SK-N-SH (cell line): ENCODE results near the gene KCNK17. TPM values are rescaled to one million over a fixed set of nuclear protein-coding genes. Genes with fewer than 3 reads are reported as not detected.

ENCODE experiments used
- CTCF ChIA-PET: fragments of 300-600, 350-600 bp; formaldehyde crosslinking; extraction: SDS; loops from one replicate; lab custom pipeline; 2021; lab: Yijun Ruan, JAX
- POLR2A ChIA-PET: fragments of 350-600 bp; sonication (Branson Sonifier 250); formaldehyde crosslinking; extraction: SDS; loops from one replicate; lab custom pipeline; 2020; ENCODE audit warnings: antibody characterized with exemption, inconsistent platforms; lab: Yijun Ruan, JAX
- DNase-seq: peaks from one replicate; pipeline ENCODE4 v3.0.0; 2012
- H2AFZ ChIP-seq: fragments of 200-600 bp; sonication (generic); 2 replicates; pipeline ENCODE4 v1.8.1; 2016; ENCODE audit warnings: antibody characterized with exemption, mild to moderate bottlenecking, low read depth
- H3F3A ChIP-seq: fragments of 200-600 bp; sonication (generic); replicated peaks from 2 replicates; pipeline ENCODE3; 2016; ENCODE audit warnings: antibody characterized with exemption, mild to moderate bottlenecking; ENCODE audit not compliant: insufficient read depth
- H3K27ac ChIP-seq, 2 experiments: fragments of 200-500 bp in 1 of 2; fragments of 200-600 bp in 1 of 2; sonication (Bioruptor generic) in 1 of 2; sonication (generic), shearing (Covaris generic) in 1 of 2; 2 replicates each; pipeline versions ENCODE4 v1.5.1 to v1.6.1; 2014 to 2016; ENCODE audit warnings: low read depth in 2 of 2, inconsistent platforms in 1 of 2, low read length in 1 of 2, mild to moderate bottlenecking in 1 of 2, mixed read lengths in 1 of 2
- H3K27me3 ChIP-seq: fragments of 200-600 bp; sonication (generic), shearing (Covaris generic); 2 replicates; pipeline ENCODE4 v1.6.1; 2016; ENCODE audit warnings: mixed run types; ENCODE audit not compliant: insufficient read depth
- H3K36me3 ChIP-seq, 2 experiments: fragments of 200-500 bp in 1 of 2; fragments of 200-600 bp in 1 of 2; sonication (Bioruptor generic) in 1 of 2; sonication (generic) in 1 of 2; replicated peaks in 1 of 2; 2 replicates each; pipeline versions ENCODE3 to v1.5.1; 2014 to 2016; ENCODE audit warnings: low read length in 1 of 2, mild to moderate bottlenecking in 1 of 2; ENCODE audit not compliant: insufficient read depth in 2 of 2, control insufficient read depth in 1 of 2
- H3K4me1 ChIP-seq, 2 experiments: fragments of 200-500 bp in 1 of 2; fragments of 200-600 bp in 1 of 2; sonication (Bioruptor generic) in 1 of 2; sonication (generic), shearing (Covaris generic) in 1 of 2; 2 replicates each; pipeline versions ENCODE4 v1.5.1 to v1.6.1; 2014 to 2016; ENCODE audit warnings: low read depth in 1 of 2, low read length in 1 of 2, mixed run types in 1 of 2; ENCODE audit not compliant: insufficient read depth in 2 of 2, control insufficient read depth in 1 of 2
- H3K4me2 ChIP-seq: fragments of 200-600 bp; sonication (generic), shearing (Covaris generic); 2 replicates; pipeline ENCODE4 v1.6.1; 2017; ENCODE audit warnings: mixed run types
- H3K4me3 ChIP-seq, 2 experiments: fragments of 200-500 bp in 1 of 2; fragments of 200-600 bp in 1 of 2; sonication (Bioruptor generic) in 1 of 2; sonication (generic), shearing (Covaris generic) in 1 of 2; 2 replicates each; pipeline versions ENCODE4 v1.5.1 to v1.8.1; 2014 to 2016; ENCODE audit warnings: low read depth in 2 of 2, inconsistent platforms in 1 of 2, low read length in 1 of 2, mild to moderate bottlenecking in 1 of 2, mixed read lengths in 1 of 2, moderate library complexity in 1 of 2
- H3K79me2 ChIP-seq: fragments of 200-600 bp; sonication (generic); 2 replicates; pipeline ENCODE4 v1.8.1; 2017; ENCODE audit warnings: mild to moderate bottlenecking; ENCODE audit not compliant: insufficient read depth
- H3K9ac ChIP-seq: fragments of 200-600 bp; sonication (generic); 2 replicates; pipeline ENCODE4 v1.6.1; 2017; ENCODE audit warnings: mixed run types
- H3K9me2 ChIP-seq: fragments of 200-600 bp; sonication (generic); 2 replicates; pipeline ENCODE4 v1.6.1; 2017; ENCODE audit warnings: mixed run types
- H3K9me3 ChIP-seq: fragments of 200-600 bp; sonication (generic); 2 replicates; pipeline ENCODE4 v1.6.1; 2017; ENCODE audit warnings: mixed run types, mild to moderate bottlenecking, moderate library complexity
- H4K20me1 ChIP-seq: fragments of 200-600 bp; sonication (generic); 2 replicates; pipeline ENCODE4 v1.6.1; 2017; ENCODE audit warnings: mild to moderate bottlenecking, mixed run types; ENCODE audit not compliant: insufficient read depth
- GATA2 ChIP-seq: sonication (generic); formaldehyde crosslinking; IDR thresholded peaks from 2 replicates; pipeline ENCODE4 v1.5.0; 2020; ENCODE audit warnings: mild to moderate bottlenecking, missing genetic modification reagents
- RAD21 ChIP-seq: IDR thresholded peaks from 2 replicates; pipeline ENCODE4 v1.6.1; 2012; ENCODE audit warnings: mild to moderate bottlenecking, low read length
- RXRA ChIP-seq: IDR thresholded peaks from 2 replicates; pipeline ENCODE4 v1.4.0; 2012; ENCODE audit warnings: low read depth, mild to moderate bottlenecking, borderline replicate concordance
- SIN3A ChIP-seq: IDR thresholded peaks from 2 replicates; pipeline ENCODE4 v1.6.1; 2012; ENCODE audit warnings: low read depth, mild to moderate bottlenecking, low read length, moderate library complexity, borderline replicate concordance
- SMC3 ChIP-seq: IDR thresholded peaks from 2 replicates; pipeline ENCODE4 v1.6.1; 2012; ENCODE audit warnings: low read depth, low read length, improper control_type of control experiment
- TEAD4 ChIP-seq: IDR thresholded peaks from 2 replicates; pipeline ENCODE4 v1.4.0; 2012; ENCODE audit warnings: mild to moderate bottlenecking, borderline replicate concordance; ENCODE audit not compliant: insufficient read depth
- YY1 ChIP-seq: IDR thresholded peaks from 2 replicates; pipeline ENCODE4 v1.4.0; 2012; ENCODE audit warnings: low read depth, mild to moderate bottlenecking
- WGBS: methylation state at CpG from one replicate; pipeline ENCODE4 v1.1.6; 2017; ENCODE audit warnings: low lambda C conversion rate; 5-methylcytosine and 5-hydroxymethylcytosine counted together
- polyA plus RNA-seq, 3 experiments: library from polyadenylated mRNA; depleted of rRNA; stranded (reverse); fragments of >200 nt; gene quantifications; 2 replicates each; pipeline ENCODE4 v1.2.3, GENCODE V29; 2012
- TF ChIP-seq, protein P1 (sequence below): IDR thresholded peaks from 2 replicates; pipeline ENCODE4 v1.4.0; 2012; ENCODE audit warnings: low read depth
- TF ChIP-seq, protein P2 (sequence below): IDR thresholded peaks from 2 replicates; pipeline ENCODE4; 2012

KCNK17 gene
- polyA plus RNA-seq, 1 of the 3 experiments (the other 2 are of a cell fraction) = not detected

DNA sequence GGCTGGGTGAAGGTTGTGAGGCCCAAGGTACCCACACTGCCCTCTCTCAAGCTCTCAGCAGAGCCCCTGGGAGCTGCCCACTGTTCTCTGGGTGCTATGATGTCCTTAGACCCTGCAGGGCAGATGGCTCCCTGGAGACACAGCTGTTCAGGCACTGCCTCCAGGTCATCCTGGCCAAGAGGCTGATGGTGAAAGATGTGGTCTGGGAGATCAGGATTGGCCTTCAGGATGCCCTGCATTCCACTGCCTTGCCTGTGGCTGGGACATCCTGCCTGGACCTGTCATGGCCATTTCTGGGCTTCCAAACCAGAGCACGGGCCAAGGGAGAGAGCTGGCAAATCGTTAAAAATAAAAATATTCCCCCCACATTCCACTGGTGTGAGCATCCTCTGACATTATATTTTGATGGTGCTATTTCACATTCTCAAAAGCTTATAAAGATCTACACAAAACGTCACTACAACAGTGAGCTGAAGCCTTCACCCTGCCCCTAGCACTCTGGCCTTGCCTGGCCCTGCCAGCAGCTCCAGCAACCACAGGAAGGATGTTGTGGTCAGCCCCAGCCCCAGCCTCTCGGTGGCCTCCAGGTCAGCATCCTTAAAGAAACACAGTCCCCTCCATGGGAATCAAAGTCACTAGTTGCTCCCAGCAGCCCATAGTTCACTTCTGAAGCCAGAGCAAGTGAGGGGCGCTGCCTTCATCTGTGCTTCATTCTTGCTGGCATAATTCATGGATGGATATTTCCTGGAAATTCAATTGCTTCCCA is 21.7 kb upstream of the KCNK17 start:
- ChIA-PET CTCF (interaction anchor here (0.8 to 3.9 kb wide), 6 partner anchors 8 to 170 kb away, joined by 3 to 25 read pairs (median 3); no protein-coding TSS in a partner anchor), POLR2A (interaction anchor here (1.0 kb wide), 1 partner anchor 21 kb away, joined by 3 read pairs; no protein-coding TSS in a partner anchor)
- H3K36me3 ChIP-seq = no peaks in the 10 kb centered on the region
- no peaks in the 10 kb centered on the region for H3F3A ChIP-seq
- H3K9me2 ChIP-seq = no peaks in the 10 kb centered on the region
- H3K27me3 ChIP-seq = no peaks in the 10 kb centered on the region
- TF ChIP-seq RAD21 = no peak
- TF ChIP-seq, protein P1, sequence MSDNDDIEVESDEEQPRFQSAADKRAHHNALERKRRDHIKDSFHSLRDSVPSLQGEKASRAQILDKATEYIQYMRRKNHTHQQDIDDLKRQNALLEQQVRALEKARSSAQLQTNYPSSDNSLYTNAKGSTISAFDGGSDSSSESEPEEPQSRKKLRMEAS = no peak
- no peak for DNase-seq
- H3K9ac ChIP-seq = no peak overlapping the region
- H3K4me3 ChIP-seq = no peak overlapping the region
- H3K79me2 ChIP-seq = no peaks in the 10 kb centered on the region
- no peaks in the 10 kb centered on the region for H3K9me3 ChIP-seq
- WGBS = 24% methylated on average over 4 of the region's 5 CpGs
- no peak overlapping the region for H3K27ac ChIP-seq
- H4K20me1 ChIP-seq = no peaks in the 10 kb centered on the region
- H3K4me2 ChIP-seq = no peak overlapping the region
- no peak overlapping the region for H2AFZ ChIP-seq
- H3K4me1 ChIP-seq = peaks cover 0 to 27% of the 10 kb centered on the region in 2 experiments; a peak in 1 of 4 replicates

GRCh38 chr6:39333644-39334438 is 19.6 kb upstream of the KCNK17 start:
- H4K20me1 ChIP-seq = no peaks in the 10 kb centered on the region
- H3K27me3 ChIP-seq = no peaks in the 10 kb centered on the region
- ChIA-PET POLR2A (no interaction called here), CTCF (interaction anchor here (2.0 kb wide), 1 partner anchor 14 kb away, joined by 8 read pairs; no protein-coding TSS in a partner anchor)
- H3F3A ChIP-seq = no peaks in the 10 kb centered on the region
- no peak for DNase-seq
- no peaks in the 10 kb centered on the region for H3K9me2 ChIP-seq
- H3K9me3 ChIP-seq = no peaks in the 10 kb centered on the region
- H3K9ac ChIP-seq = no peak overlapping the region
- H3K36me3 ChIP-seq = no peaks in the 10 kb centered on the region
- WGBS = 34% methylated on average over 7 of the region's 7 CpGs
- no peak overlapping the region for H3K4me3 ChIP-seq
- H3K79me2 ChIP-seq = no peaks in the 10 kb centered on the region
- H3K27ac ChIP-seq = no peak overlapping the region
- peaks cover 0 to 14% of the 10 kb centered on the region in 2 experiments; a peak in 1 of 4 replicates for H3K4me1 ChIP-seq
- no peak overlapping the region for H3K4me2 ChIP-seq
- TF ChIP-seq YY1 = no peak
- TF ChIP-seq TEAD4 = no peak
- TF ChIP-seq, protein P2, sequence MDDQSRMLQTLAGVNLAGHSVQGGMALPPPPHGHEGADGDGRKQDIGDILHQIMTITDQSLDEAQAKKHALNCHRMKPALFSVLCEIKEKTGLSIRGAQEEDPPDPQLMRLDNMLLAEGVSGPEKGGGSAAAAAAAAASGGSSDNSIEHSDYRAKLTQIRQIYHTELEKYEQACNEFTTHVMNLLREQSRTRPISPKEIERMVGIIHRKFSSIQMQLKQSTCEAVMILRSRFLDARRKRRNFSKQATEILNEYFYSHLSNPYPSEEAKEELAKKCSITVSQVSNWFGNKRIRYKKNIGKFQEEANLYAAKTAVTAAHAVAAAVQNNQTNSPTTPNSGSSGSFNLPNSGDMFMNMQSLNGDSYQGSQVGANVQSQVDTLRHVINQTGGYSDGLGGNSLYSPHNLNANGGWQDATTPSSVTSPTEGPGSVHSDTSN = no peak
- TF ChIP-seq, protein P1 = no peak
- no peak for TF ChIP-seq SIN3A
- no peak for TF ChIP-seq SMC3
- TF ChIP-seq RXRA = no peak
- TF ChIP-seq GATA2 (CRISPR knock-in tag) = no peak
- no peak overlapping the region for H2AFZ ChIP-seq
